GM19468 (cell line): ENCODE measurements around the gene PTPN9.
"Not testable (repeated sequence)": the region's sequence is repeated elsewhere in the genome, so short reads cannot be mapped to it uniquely, and the experiment has no call there.

Source experiments
- ATAC-seq: cut with Tn5 transposase; IDR thresholded peaks from one replicate; pipeline ENCODE4 v1.9.1; 2021; ENCODE audit warnings: mild to moderate bottlenecking, moderate library complexity, moderate number of reproducible peaks; ENCODE audit not compliant: unreplicated experiment; ENCODE audit errors: extremely low read depth

PTPN9 gene

DNA sequence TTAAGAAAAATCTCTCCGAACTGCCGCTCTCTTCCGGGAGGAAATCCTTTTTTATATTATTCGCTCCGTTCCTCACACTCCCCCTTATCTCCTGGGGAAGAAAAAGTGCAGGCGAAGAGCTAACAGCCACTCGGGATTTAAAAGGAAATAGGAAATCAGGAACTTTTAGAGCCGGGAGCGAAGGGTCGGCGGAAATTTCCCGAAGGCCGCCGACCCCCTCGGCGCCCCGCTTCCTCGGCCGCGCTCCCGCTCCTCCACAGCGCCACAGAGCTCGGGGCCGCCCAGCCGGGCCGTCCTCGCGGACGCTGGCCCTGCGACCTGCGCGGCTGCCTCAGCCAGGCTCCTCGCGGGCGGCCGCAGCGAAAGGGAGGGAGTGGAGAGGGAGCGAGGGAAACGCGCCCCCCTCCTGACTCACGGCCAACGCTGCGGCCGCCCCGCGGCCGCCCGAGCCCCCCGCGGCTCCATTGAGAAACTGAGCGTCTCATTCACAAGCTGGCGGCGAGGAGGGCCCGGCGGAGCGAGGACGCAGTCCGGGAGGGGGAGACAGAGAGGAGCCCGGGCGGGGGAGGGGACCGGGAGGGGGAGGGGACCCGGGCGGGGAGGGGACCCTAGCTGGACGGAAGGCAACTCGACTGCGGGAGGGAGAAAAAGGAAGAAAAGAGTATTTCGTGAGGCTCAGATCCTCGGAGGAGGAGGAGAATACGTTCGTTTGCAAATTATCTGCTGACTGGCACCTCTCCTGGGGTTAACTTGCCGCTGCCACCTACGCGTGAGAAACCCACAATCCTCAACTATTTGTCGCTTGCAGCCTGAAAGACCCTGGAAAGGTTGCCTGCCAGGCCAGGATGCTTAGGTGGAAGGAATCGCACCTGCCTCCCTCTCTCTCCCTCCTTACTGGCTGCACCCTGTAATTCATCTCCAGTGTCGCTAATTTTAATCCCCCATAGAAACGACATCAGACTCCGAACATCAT lies at the start of gene PTPN9:
Gene PTPN9, minus strand, starts transcription at position 368 of the 973 bp plus-strand sequence. CDS start 539 bp downstream, outside the sequence.
- ATAC-seq: peak; percentile 22

DNA sequence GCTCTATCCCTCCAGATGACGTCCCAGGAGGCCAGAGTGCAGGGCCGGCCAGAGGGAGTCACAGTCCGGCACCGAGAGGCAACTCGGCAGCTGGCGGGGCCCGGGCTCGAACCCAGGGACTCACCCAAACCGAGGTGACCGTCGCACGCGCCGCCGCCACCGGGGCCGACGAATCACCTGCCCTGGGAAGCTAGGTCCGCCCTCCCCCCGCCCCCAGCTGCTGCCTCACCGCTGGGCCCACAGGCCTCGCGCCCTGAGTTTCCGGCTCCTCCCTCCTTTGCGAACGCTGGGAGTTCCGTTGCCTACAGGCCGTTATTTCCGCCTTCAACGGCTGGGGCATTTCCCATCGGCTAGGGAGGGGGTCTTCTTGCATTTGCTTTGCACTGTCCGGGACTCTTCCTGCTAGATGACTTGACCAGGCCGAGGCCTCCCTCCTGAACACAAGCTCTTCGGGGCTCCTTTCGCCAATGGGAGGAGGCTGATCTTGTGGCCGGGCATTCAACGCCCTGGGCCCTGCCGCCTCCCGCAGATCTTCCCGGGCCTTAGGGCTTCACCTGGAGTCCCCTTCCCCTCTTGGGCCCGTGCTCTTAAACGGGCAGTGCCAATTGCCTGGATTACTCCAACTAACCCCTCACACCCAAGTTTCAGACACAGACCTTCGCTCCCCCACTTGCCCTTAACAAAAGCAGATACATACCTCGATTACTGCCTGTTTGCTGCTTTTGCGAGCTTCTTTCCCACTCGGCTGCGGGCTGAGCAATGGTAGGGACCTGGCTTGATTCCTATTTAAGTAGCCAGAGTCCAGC lies 46.6 kb upstream of the PTPN9 start, which contains the start of gene SNUPN:
Gene SNUPN, minus strand, starts transcription at position 184 of the 806 bp plus-strand sequence. CDS start 4,674 bp downstream, outside the sequence.
- ATAC-seq: peak; percentile 28

DNA sequence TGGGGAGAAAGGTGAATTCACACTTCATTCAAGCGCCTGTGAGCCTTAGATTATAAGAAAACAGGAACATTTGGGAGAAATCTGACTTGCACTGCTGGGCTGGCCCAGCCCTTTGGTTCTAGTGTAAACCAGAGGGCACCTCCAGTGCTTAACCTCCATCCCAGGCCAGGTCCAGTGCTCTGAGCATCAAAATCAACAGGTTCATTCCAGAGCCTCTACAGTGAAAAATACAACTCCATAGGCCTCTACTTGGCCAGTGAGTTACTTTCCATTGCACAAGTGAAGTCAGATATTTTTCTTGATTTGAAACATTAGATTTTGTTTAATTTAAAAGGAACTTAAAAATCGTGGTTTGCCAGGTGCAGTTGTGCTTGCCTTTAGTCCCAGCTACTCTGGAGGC lies 43.4 kb upstream of the PTPN9 start:
- ATAC-seq: no peak

DNA sequence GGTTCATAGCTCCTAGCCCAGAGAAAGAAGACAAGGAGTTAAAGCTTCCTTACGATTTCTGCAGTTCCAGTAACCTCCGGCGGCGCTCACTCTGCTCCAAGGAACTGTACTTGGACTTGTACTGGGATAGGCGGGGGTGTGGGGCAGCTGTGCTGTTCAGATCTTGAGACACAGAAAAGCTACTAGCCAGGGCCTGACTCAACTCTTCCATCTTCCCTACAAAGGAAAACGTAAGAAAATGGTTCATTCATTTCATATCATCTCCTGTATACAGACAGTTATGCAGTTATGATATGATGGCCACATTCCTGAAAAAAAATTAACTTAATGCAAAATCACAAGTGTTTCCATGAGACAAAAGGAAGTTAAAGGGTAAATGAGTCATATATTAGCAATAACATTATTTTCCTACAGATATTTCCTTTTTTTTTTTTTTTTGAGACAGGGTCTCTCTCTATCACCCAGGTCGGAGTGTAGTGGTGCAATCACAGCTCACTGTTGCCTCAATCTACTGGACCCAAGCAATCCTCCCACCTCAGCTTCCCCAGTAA lies 41.8 kb upstream of the PTPN9 start:
- ATAC-seq: no peak

DNA sequence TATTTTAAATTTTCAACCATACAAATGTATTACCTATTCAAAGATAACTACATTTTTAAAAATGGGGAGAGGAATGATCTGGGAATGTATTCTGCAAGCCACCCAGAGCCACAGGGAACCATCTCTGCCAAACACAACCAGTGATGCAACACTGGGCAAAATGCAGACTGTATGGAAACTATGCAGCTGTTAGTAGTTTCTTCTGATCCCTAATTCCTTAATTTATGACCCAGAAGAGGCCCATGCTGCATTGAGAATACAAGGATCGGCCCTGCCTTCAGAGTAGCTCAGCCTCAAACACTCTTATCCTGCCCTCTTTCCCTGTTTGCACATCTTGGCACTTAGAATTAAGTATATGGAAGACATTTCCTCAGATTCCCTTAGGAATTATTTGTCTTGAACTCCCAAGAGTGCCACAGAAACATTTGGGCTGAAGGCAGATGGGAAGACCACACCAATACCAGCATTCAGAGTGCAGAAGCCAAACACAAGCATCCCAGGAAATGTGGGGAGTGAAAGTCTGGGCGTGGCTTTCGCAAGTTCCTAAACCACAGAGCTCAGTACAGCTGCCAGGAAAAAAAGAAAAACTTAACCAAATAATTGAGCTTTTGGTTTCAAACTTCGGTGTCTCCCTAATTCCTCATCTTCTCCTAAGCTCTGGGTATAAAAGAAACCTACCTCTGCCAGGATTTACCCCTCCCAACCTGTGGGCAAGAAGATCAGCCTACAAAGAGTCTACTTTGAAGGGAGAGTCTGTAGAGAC lies 41.1 kb upstream of the PTPN9 start:
- no peak for ATAC-seq

DNA sequence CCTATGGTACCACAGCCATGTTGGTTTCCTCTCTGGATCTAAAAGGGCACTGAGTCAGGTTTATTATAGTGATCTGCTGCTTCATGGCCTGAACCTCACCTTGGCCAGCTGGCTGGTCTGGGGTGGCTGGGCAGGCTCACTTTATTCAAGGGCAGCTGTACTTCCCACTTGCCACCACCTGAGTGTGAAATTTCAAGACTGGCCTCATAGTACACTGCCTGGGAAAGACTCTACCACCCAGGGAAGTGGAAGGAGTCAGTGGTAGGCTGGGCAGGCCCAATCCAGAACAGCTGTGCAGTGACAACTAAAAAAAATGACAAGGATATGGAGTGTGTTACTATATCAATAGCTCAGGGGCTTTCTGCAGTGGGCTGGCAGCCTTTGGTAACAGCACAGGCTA lies 37.7 kb upstream of the PTPN9 start:
- no peak for ATAC-seq

DNA sequence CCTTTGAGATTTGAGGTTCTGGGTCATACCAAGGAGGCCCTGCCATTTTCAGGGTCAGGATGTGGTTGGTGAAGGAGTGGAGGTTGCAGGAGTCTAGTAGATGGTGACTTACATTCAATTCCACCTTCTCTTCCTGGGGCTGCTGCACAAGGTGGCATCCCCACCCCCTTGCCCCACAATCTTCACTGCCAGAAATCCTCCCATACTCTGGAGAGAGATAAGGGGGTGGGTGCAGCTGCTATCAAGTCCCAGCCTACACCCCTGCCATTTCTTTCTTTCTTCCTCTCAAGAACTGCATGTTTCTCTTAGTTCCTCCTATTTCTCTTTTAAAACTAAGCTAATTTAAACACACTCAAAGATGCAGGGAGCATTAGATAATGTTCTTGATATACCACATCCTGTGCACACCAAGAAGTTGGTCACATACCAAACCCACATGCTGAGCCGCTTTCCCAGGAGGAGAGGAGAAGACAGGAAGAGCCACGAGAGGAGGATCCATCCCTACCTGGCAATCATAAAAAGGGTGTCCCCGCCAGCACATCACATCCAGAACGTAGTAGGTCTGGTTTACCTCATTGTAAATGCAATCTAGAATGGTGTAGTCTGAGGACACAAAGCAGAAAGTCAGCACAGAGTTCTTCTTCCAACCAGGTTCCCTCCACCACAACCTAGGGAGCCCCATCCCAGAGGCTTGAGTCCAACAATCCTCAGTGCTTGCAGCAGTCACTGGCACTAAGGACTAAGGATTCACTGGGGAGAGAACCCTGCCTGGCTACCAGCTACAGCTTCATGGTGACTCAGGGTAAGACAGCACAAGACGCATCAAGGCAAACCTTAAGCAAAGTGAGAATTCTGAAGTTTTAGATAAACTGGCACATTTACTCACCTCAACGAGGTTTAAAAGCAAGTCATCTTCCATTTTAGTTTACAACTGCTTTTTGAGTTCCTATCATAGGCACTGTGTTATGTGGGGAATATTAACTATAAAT lies 27.9 kb upstream of the PTPN9 start:
- no peak for ATAC-seq

DNA sequence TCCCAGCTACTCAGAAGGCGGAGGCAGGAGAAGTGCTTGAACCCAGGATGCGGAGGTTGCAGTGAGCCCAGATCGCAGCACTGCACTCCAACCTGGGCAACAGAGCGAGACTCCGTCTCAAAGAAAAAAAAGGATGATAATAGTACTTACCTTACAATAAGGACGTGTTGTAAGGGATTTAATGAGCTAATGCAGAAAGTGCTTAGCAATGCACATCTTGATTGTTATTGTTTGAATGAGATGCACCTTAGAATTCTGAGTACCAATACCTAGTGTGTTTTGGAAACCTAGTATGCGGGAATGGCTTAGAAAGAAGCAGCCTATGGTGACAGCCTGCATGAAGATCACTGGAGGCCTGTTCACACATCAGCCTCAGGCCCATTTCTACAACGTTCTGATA lies 26.9 kb upstream of the PTPN9 start:
- ATAC-seq: no peak

DNA sequence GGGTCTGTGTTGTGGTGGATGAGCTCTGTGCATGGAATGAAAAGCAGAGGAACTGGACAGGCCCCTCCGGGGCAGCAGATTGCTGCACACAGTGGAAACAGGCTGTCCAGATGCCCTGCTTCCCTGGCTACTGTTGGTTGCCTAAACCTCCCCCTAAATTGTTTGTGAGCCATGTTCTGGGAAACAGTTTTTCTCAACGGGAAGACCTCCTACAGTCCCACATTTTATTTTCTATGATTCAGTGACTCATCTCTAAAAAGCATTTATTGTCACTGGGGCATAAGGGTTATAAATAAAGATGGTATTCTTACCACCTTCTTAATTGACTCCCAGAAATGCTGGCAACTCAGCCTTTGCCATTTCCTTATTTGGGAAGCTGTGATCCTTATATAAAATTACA lies 20.3 kb upstream of the PTPN9 start:
- no peak for ATAC-seq

DNA sequence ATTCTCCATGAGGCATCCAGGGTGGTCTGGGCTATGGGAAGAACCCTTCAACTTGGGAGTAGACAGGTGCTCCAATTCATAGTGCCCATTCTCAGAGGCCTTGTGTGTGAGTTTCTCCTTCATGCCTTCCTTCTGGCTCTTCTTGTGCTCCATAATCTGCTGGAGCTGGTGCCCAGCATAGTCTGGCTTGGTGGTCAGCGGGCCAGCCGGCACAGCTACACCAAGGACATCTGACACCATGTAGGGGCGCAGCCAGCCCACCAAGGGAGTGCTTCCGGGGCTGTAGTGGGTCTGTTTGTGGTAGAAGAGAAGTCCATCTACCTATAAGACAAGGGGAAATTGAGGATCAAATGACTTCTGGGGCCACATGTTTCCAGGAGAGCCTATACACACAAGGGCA lies 19.2 kb upstream of the PTPN9 start:
- ATAC-seq: no peak

DNA sequence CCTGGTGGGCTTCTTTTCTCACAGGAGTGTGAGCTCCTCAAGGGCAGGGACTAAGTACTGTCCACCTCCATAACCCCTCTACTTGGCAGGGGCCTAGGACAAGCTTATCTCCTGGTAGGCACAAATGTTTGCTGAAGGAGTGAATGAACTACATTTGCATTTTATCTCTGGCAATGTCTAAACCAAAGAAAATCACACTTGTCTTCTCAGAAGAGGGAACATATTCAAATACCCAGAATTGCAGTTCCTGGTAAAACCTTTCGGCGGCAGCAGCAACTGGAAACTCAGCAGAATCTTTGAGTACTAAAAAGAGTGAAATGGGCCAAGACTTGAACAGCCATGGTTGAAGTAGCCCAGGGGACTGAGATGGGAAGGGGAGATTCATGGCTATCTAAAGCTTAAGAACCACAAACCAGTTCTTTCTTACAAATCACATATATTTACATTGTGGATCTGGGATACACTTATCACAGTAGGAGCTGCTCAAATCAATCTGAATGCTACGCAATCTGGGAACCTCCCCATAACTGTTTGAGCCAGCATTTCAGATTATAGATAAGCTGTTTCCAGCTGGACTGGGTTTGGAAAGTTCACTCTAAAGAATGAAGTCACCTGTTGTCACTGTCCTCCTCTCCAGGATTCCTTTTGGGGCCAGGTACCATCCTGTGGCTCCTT lies 18.7 kb upstream of the PTPN9 start:
- ATAC-seq: no peak

DNA sequence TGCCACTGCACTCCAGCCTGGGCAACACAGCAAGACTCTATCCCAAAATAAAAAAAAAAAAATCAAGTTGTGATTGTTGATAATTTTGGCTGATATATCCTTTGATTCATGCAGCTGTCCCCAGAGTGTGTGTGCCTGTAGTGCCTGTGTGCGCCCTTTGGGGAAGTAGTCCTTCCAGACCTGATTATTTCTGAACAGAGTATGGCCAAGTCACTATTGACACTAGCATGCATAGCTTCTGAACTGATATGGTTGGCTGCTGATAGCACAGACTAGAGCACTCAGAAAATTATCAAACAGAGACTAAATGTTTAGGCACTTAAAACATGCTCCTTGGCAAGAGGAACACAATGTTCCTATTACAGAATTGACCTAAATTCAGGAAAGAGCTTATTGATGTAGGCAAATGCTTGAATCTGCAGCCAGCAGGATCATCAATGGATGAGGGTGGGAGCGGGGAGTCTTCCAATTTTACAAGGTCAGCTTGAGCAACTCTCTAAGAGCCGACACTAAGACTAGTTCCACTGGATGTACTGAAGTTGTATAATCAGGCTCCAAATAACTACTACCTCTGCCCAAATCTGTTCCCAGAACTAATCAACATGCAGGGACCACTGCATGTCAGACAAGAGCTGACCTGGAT lies 17.7 kb upstream of the PTPN9 start:
- no peak for ATAC-seq

DNA sequence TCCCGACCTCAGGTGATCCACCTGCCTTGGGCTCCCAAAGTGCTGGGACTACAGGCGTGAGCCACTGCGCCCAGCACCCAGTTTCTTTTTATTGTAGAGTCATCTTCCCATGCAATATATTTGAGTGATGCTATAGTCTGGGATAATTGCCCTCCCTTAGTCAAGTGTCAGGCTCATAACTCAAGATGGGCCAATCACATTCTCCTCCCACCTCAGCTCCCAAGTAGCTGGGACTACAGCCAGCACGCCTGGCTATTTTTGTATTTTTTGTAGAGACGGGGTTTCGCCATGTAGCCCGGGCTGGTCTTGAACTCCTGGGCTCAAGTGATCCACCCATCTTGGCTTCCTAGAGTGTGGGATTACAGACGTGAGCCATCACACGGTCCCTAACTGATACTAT lies 15.2 kb upstream of the PTPN9 start:
- no peak for ATAC-seq

DNA sequence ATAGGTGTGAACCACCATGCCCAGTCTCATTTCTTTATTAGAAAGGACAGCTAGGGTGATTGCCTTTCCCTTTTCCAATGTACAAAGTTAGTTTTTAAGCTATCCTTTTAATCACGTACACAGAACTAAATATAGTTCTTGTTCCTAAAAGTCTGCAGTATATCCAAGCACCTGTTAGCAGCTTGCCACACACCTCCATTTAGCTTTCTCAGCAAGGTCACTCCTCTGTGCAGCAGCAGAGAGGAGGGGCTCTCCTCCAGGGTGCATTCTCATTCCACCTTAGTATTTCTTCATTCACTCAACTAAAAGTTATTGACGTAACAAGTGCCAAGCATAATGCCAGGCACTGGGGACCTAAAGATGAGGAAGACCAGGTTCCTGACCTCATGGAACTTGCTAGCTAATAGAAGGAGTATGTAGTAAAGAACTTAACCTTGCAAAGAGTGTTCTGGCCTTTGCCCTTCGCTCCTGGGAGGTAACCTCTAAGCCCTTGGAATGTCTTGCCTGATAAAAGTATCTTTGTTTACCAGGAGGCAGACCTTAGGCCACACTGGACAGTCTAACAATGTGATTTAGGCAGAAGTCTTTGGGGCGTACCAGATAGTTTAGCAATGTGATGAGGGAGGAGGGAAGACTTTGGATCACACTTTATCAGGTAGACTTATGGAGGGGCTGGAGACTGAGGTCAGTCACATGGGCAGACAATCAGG lies 12.7 kb upstream of the PTPN9 start:
- ATAC-seq: no peak

DNA sequence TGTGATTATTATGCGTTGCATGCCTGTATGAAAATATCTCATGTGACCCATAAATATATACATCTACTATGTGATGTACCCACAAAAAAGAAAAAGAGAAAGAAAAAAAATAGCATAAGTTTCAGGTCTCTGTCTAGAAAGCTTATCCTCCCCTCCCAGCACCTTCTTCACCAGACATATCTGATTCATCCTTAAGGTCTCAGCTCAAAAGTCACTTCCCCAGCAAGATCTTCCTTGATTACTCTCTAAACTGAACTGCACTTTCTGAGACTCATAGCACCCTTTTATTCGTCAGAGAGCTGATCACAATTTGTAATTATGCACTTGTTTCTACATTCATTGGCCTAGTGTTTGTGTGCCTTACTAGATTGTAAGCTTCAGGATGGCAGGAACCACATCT lies 11.1 kb upstream of the PTPN9 start:
- ATAC-seq: no peak

DNA sequence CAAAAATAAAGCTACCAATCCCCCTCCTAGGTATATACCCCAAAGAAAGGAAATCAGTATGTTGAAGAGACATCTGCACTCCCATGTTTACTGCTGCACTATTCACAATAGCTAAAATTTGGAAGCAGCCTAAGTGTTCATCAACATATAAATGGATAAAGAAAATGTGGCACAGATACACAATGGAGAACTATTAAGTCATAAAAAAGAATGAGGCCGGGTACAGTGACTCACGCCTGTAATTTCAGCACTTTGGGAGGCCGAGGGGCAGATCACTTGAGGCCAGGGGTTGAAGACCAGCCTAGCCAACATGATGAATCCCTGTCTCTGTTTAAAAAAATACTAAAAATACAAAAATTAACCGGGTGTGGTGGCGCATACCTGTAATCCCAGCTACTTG lies 10.0 kb upstream of the PTPN9 start:
- ATAC-seq: no peak

DNA sequence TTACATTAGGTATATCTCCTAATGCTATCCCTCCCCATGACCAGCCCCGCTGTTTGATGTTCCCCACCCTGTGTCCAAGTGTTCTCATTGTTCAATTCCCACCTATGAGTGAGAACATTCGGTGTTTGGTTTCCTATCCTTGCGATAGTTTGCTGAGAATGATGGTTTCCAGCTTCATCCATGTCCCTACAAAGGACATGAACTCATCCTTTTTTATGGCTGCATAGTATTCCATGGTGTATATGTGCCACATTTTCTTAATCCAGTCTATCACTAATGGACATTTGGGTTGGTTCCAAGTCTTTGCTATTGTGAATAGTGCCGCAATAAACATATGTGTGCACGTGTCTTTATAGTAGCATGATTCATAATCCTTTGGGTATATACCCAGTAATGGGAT lies 7.3 kb upstream of the PTPN9 start:
- ATAC-seq: not testable (repeated sequence)
